Measurements from ENCODE around the gene ZDHHC5. TPM values are rescaled to one million over a fixed set of nuclear protein-coding genes. Genes with fewer than 3 reads are reported as not detected.

The ZDHHC5 gene
- total RNA-seq, 1 experiment from 2014 or later, result 64.1 TPM

DNA sequence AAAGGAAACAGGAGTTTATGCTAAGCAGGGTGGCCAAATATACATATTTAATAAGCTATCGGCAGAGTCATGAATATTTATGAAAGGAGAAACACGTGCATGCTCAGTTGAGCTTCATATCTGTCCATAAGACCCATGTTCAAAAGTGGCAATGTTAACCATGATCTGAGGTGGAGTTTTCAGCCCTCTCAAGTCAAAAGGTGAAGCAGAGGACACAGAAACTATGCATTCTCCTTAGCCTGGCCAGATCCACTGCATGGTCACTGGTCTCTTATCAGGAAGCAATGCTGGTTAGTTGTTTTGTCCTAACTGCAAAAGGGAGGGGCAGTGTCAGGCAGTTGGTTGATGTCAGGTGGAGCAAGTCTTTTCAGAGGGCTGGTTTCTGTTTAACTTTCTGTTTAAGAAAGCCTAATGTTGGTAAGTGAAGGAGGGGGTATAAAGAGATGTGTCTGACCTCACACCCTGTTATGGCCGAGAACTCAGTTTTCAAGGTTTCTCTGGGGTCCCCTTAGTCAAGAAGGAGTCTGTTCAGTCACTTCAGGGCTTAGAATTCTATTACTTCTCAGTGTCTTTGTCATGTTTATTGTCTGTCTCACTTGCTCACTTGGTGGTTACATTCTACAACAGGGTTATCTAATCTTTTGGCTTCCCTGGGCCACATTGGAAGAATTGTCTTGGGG, 67.8 kb downstream of the ZDHHC5 start:
- ATAC-seq (no peak), DNase-seq (ENCODE audit: low read depth, low spot score) (no peak)
- TF ChIP-seq ZNF274 (IDR thresholded peaks at IDR 0.05; ENCODE audit: low read depth, low read length) (no peak), YY1 (IDR thresholded peaks at IDR 0.05; ENCODE audit: extremely low read depth, insufficient replicate concordance, low read depth, low read length) (no peak), SP1 (IDR thresholded peaks at IDR 0.05; ENCODE audit: low read depth) (no peak), CBX3 (IDR thresholded peaks at IDR 0.05; ENCODE audit: low read depth) (no peak), FOSL1 (IDR thresholded peaks at IDR 0.05; ENCODE audit: low read depth) (no peak), SRF (IDR thresholded peaks at IDR 0.05; ENCODE audit: low read depth) (no peak), EZH2phosphoT487 (IDR thresholded peaks at IDR 0.05; ENCODE audit: borderline replicate concordance) (no peak), ELF1 (IDR thresholded peaks at IDR 0.05; ENCODE audit: borderline replicate concordance, low read depth) (no peak), RAD21 (IDR thresholded peaks at IDR 0.05; ENCODE audit: low read depth) (no peak), EZH2 (IDR thresholded peaks at IDR 0.05) (no peak), CEBPB (IDR thresholded peaks at IDR 0.05; ENCODE audit: low read depth) (no peak), POLR2A (IDR thresholded peaks at IDR 0.05; ENCODE audit: borderline replicate concordance, extremely low read depth, insufficient read depth, insufficient read length) (no peak), TCF7L2 (IDR thresholded peaks at IDR 0.05; ENCODE audit: borderline replicate concordance, extremely low read depth, insufficient read depth, insufficient read length) (no peak)
- TF ChIP-seq, protein P1, sequence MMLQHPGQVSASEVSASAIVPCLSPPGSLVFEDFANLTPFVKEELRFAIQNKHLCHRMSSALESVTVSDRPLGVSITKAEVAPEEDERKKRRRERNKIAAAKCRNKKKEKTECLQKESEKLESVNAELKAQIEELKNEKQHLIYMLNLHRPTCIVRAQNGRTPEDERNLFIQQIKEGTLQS (IDR thresholded peaks at IDR 0.05), result no peak
- TF ChIP-seq, protein P2, sequence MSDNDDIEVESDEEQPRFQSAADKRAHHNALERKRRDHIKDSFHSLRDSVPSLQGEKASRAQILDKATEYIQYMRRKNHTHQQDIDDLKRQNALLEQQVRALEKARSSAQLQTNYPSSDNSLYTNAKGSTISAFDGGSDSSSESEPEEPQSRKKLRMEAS (IDR thresholded peaks at IDR 0.05), result no peak
- TF ChIP-seq, protein P3, sequence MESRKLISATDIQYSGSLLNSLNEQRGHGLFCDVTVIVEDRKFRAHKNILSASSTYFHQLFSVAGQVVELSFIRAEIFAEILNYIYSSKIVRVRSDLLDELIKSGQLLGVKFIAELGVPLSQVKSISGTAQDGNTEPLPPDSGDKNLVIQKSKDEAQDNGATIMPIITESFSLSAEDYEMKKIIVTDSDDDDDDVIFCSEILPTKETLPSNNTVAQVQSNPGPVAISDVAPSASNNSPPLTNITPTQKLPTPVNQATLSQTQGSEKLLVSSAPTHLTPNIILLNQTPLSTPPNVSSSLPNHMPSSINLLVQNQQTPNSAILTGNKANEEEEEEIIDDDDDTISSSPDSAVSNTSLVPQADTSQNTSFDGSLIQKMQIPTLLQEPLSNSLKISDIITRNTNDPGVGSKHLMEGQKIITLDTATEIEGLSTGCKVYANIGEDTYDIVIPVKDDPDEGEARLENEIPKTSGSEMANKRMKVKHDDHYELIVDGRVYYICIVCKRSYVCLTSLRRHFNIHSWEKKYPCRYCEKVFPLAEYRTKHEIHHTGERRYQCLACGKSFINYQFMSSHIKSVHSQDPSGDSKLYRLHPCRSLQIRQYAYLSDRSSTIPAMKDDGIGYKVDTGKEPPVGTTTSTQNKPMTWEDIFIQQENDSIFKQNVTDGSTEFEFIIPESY (IDR thresholded peaks at IDR 0.05; ENCODE audit: extremely low read depth, insufficient replicate concordance, low read length), result no peak
- TF ChIP-seq, protein P4, sequence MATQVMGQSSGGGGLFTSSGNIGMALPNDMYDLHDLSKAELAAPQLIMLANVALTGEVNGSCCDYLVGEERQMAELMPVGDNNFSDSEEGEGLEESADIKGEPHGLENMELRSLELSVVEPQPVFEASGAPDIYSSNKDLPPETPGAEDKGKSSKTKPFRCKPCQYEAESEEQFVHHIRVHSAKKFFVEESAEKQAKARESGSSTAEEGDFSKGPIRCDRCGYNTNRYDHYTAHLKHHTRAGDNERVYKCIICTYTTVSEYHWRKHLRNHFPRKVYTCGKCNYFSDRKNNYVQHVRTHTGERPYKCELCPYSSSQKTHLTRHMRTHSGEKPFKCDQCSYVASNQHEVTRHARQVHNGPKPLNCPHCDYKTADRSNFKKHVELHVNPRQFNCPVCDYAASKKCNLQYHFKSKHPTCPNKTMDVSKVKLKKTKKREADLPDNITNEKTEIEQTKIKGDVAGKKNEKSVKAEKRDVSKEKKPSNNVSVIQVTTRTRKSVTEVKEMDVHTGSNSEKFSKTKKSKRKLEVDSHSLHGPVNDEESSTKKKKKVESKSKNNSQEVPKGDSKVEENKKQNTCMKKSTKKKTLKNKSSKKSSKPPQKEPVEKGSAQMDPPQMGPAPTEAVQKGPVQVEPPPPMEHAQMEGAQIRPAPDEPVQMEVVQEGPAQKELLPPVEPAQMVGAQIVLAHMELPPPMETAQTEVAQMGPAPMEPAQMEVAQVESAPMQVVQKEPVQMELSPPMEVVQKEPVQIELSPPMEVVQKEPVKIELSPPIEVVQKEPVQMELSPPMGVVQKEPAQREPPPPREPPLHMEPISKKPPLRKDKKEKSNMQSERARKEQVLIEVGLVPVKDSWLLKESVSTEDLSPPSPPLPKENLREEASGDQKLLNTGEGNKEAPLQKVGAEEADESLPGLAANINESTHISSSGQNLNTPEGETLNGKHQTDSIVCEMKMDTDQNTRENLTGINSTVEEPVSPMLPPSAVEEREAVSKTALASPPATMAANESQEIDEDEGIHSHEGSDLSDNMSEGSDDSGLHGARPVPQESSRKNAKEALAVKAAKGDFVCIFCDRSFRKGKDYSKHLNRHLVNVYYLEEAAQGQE (IDR thresholded peaks at IDR 0.05; ENCODE audit: low read depth), result no peak
- no peak overlapping the region for H3K4me2 ChIP-seq (ENCODE audit: low read length)
- no peak overlapping the region for H3K4me3 ChIP-seq (replicated peaks in 1 of 2; ENCODE audit: low read depth in 1 of 2, low read length in 2 of 2)
- no TSS peak for BruUV-seq (replicated peaks)
- CTCF ChIA-PET, result no interaction called here
- no peak overlapping the region for H3K27ac ChIP-seq (ENCODE audit: low read depth, low read length)
- H3K36me3 ChIP-seq (ENCODE audit: control insufficient read depth in 1 of 2, insufficient read depth in 2 of 2, low read length in 2 of 2), result peaks cover 5 to 30% of the 10 kb centered on the region in 2 experiments
- POLR2A ChIA-PET, result no interaction called here
- H3K4me1 ChIP-seq (ENCODE audit: control insufficient read depth in 1 of 2, insufficient read depth in 2 of 2, low read length in 2 of 2), result peaks cover 23 to 42% of the 10 kb centered on the region in 2 experiments
- H3K79me2 ChIP-seq (ENCODE audit: insufficient read depth, low read length), result peaks cover 80% of the 10 kb centered on the region
- no peaks in the 10 kb centered on the region for H3K27me3 ChIP-seq (ENCODE audit: insufficient read depth, low read length)
- RAD21 ChIA-PET (ENCODE audit: low non-redundant PET in 1 of 2, low total read pairs in 2 of 2, uncharacterized antibody in 2 of 2, unreplicated experiment in 2 of 2), result interaction anchor here in 1 of 2 experiments (0.5 kb wide), 1 partner anchor 33 kb away, joined by 5 read pairs; no protein-coding TSS in a partner anchor
- H3K9me2 ChIP-seq (ENCODE audit: insufficient read depth), result no peaks in the 10 kb centered on the region
- H3K9me3 ChIP-seq (ENCODE audit: control insufficient read depth in 1 of 2, insufficient read depth in 1 of 2, low read depth in 1 of 2, low read length in 2 of 2), result no peaks in the 10 kb centered on the region
- no peak overlapping the region for H2AFZ ChIP-seq (ENCODE audit: low read depth, low read length, poor library complexity, severe bottlenecking)
- H3K9ac ChIP-seq (ENCODE audit: low read length), result no peak overlapping the region
- intact Hi-C loops (cut with micrococcal nuclease), result no loop called here
- no peaks in the 10 kb centered on the region; the same call in 1 of the 2 replicates for H4K20me1 ChIP-seq (ENCODE audit: insufficient read depth)

All from HCT116 (cell line).